Stimulated activated CD4-positive, alpha-beta T cell treated with anti-CD3 and anti-CD28 coated beads, Interleukin-4, amount 100 ng/mL, for 1 hour (primary cell): ENCODE measurements around the gene RBP3.

ENCODE experiments used
- DNase-seq: peaks from one replicate; pipeline ENCODE4 v3.0.0-alpha.2; 2020

The RBP3 gene

GRCh38 chr10:47348138-47348651 lies at the start of gene RBP3:
RBP3 (plus strand) TSS chr10:47348363; CDS start chr10:47348485, 122 bp downstream.
- DNase-seq: no peak

GRCh38 chr10:47298715-47299114 lies 49.4 kb upstream of the RBP3 start:
- no peak for DNase-seq

- peak; percentile 54 for DNase-seq
Observed at GRCh38 chr10:47299611-47300428, 48.3 kb upstream of the RBP3 start, which contains the start of gene GDF10. GDF10 (plus strand) TSS chr10:47300197; CDS start chr10:47300652, 455 bp downstream.

GRCh38 chr10:47300429-47300931 lies 47.7 kb upstream of the RBP3 start:
- no peak for DNase-seq

- DNase-seq: no peak
Observed at GRCh38 chr10:47301833-47302232, 46.3 kb upstream of the RBP3 start.

- no peak for DNase-seq
Observed at GRCh38 chr10:47303105-47303504, 45.1 kb upstream of the RBP3 start.

- no peak for DNase-seq
Observed at GRCh38 chr10:47303866-47304265, 44.3 kb upstream of the RBP3 start.

- DNase-seq: no peak
Observed at GRCh38 chr10:47305566-47305965, 42.6 kb upstream of the RBP3 start.

GRCh38 chr10:47306387-47307210 lies 41.6 kb upstream of the RBP3 start:
- DNase-seq: no peak

- no peak for DNase-seq
Observed at GRCh38 chr10:47307381-47307780, 40.8 kb upstream of the RBP3 start.

- DNase-seq: no peak
Observed at GRCh38 chr10:47308775-47309174, 39.4 kb upstream of the RBP3 start.

- DNase-seq: no peak
Observed at GRCh38 chr10:47309408-47310089, 38.6 kb upstream of the RBP3 start.

GRCh38 chr10:47310090-47310505 lies 38.1 kb upstream of the RBP3 start:
- no peak for DNase-seq

- DNase-seq: peak; percentile 25
Observed at GRCh38 chr10:47311193-47311931, 36.8 kb upstream of the RBP3 start.

- peak; percentile 88 for DNase-seq
Observed at GRCh38 chr10:47311932-47312662, 36.1 kb upstream of the RBP3 start.

- no peak for DNase-seq
Observed at GRCh38 chr10:47312663-47312995, 35.5 kb upstream of the RBP3 start.

GRCh38 chr10:47314416-47314970 lies 33.7 kb upstream of the RBP3 start:
- no peak for DNase-seq

- DNase-seq: no peak
Observed at GRCh38 chr10:47315421-47315820, 32.7 kb upstream of the RBP3 start.

GRCh38 chr10:47316131-47316530 lies 32.0 kb upstream of the RBP3 start:
- DNase-seq: no peak

- DNase-seq: no peak
Observed at GRCh38 chr10:47317251-47317650, 30.9 kb upstream of the RBP3 start.

GRCh38 chr10:47318706-47319105 lies 29.5 kb upstream of the RBP3 start:
- no peak for DNase-seq
